ENCODE measurements around the gene FBXL2.

The FBXL2 gene, protein sequence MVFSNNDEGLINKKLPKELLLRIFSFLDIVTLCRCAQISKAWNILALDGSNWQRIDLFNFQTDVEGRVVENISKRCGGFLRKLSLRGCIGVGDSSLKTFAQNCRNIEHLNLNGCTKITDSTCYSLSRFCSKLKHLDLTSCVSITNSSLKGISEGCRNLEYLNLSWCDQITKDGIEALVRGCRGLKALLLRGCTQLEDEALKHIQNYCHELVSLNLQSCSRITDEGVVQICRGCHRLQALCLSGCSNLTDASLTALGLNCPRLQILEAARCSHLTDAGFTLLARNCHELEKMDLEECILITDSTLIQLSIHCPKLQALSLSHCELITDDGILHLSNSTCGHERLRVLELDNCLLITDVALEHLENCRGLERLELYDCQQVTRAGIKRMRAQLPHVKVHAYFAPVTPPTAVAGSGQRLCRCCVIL

DNA sequence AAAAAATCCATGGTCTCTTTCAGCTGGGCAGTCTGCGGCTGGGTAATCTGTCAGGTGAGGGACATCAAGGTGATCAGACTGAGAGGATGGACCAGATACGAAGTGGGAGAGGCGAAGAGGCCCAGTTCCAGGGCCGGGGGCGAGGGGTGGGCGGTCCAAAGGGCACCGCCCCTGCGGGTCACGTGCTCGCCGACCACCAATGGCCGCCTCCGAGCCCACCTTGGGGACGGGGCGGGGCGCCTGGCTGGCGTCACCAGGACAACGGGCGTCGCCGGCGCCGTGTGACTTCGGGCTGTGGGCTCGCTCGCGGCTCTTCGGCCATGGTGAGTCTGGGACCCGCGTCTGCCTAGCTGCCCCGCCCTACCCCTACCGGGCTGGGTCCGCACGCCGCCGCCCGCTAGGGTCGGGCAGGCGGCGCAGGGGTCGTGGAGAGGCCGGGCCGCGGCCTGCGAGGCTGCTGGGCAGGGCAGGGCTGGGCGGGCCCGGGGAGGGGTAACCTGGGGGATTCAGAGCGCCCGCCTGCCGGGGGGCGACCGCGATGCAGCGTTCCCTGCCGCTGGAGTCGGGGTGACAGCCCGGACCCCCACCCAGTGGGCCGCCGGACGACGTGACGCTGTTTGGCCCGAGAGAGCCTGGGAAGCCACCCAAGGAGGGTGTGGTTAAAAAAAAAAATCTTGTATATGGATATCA is at the start of gene FBXL2:
Gene FBXL2, plus strand, starts transcription at position 250 of the 690 bp plus-strand sequence. Its CDS starts 71 bp downstream, at position 321.
- H3K4me3 ChIP-seq (ENCODE audit: control insufficient read depth, low read depth, low read length), result peak within 1 kb of the TSS; percentile 66
- TF ChIP-seq, protein P1, sequence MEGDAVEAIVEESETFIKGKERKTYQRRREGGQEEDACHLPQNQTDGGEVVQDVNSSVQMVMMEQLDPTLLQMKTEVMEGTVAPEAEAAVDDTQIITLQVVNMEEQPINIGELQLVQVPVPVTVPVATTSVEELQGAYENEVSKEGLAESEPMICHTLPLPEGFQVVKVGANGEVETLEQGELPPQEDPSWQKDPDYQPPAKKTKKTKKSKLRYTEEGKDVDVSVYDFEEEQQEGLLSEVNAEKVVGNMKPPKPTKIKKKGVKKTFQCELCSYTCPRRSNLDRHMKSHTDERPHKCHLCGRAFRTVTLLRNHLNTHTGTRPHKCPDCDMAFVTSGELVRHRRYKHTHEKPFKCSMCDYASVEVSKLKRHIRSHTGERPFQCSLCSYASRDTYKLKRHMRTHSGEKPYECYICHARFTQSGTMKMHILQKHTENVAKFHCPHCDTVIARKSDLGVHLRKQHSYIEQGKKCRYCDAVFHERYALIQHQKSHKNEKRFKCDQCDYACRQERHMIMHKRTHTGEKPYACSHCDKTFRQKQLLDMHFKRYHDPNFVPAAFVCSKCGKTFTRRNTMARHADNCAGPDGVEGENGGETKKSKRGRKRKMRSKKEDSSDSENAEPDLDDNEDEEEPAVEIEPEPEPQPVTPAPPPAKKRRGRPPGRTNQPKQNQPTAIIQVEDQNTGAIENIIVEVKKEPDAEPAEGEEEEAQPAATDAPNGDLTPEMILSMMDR (conservative IDR thresholded peaks at IDR 0.05; ENCODE audit: control insufficient read depth, insufficient read depth, low read depth, low read length), result no peak
- peak; percentile 49 for DNase-seq (ENCODE audit: low read depth)

DNA sequence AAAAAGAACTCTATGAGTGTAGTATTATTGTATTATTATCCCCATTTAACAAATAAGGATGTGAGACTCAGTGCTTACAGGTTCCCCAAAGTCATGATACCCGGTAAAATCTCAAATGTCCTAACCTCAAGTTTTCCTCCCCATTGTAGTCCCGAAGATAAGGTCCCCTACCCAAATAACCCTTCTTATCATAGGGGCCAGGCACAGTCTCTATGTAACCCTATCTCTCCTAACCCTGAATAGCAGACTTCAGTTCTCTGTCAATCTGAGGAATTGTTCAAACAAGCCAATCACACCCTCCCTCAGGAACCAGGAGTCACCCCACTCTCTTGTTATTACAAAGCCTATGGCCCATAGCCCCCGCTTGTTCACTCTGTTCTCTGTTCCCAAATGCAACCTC is 48.2 kb upstream of the FBXL2 start:
- DNase-seq (ENCODE audit: low read depth), result no peak
- TF ChIP-seq, protein P1 (conservative IDR thresholded peaks at IDR 0.05; ENCODE audit: control insufficient read depth, insufficient read depth, low read depth, low read length), result no peak

DNA sequence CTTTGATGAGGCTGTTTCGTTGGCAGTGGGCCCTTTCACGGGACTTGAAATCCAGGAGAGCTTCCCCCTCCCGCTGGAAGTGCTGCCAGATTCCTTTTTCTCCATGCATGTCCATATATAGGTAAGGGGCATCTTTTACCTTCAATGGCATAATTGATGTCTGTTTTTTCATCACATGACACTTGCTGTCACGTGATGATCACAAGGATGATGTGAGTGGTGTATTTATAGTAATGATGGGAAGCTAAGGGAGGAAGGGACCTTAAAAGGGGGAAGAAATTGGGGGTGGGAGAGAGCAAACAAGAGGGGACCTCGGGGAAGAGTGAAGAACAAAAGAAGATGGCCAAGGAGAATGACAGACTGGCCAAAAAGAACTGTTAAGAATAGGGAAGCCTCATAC is 47.3 kb upstream of the FBXL2 start:
- no peak for DNase-seq (ENCODE audit: low read depth)
- H3K4me3 ChIP-seq (ENCODE audit: control insufficient read depth, low read depth, low read length), result no peak overlapping the region
- TF ChIP-seq, protein P1 (conservative IDR thresholded peaks at IDR 0.05; ENCODE audit: control insufficient read depth, insufficient read depth, low read depth, low read length), result no peak

More for the DNA sequence above, 48.2 kb upstream of the FBXL2 start:
- H3K4me3 ChIP-seq (ENCODE audit: control insufficient read depth, low read depth, low read length), result no peak overlapping the region

DNA sequence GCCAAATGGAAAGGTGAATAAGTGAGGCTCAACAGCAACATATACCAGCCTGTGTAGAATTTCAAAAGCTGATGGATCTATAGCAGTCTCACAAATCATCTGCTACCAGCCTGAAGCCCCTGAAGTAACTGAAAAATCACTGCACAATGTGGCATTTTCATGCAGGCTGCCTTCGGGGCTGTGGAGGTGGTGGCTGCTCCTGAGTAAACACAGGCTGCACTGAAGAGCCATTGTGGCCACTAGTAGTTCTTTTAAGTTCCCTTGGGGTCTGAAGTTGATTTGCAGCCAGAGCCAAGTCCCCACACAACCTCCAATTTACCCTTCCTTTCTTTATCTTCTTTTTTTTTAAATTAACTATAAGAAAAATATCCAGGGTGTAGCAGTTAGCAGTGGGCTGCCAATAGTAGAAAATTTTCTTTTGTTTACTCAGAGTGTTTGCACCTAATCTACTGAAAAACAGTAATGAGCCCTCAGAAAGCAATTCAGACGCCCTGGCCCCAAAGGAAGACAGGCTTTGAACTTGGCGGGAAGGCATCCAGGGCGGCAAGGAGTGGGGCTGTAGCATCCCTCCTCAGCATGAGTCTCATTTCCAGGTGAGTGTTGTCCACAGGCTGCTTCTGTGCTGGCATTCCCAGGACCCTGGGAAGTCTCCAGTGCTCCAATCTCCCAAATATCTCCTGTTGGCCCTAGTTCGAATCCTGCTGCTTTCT is 45.3 kb upstream of the FBXL2 start:
- no peak for DNase-seq (ENCODE audit: low read depth)
- H3K4me3 ChIP-seq (ENCODE audit: control insufficient read depth, low read depth, low read length), result no peak overlapping the region
- TF ChIP-seq, protein P1 (conservative IDR thresholded peaks at IDR 0.05; ENCODE audit: control insufficient read depth, insufficient read depth, low read depth, low read length), result no peak

DNA sequence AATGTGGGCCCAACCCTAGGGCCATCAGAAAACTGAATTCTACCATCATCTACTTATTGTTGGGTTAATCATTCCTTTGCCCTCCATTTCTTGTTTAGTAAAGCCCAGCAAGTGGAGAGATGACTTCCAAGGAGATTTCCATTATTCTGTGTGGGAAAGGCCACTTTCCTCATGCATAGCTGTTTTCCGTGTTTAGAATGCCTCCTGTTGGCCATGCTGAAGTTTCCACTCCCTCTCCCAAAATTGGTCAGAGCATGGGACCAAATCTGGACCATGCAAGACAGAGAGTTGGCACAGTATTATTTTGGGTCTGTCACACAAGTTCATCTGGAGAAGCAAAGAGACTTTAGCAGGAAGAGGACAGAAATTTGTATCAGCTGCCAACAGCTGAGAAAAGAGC is 43.4 kb upstream of the FBXL2 start:
- TF ChIP-seq, protein P1 (conservative IDR thresholded peaks at IDR 0.05; ENCODE audit: control insufficient read depth, insufficient read depth, low read depth, low read length), result no peak
- no peak for DNase-seq (ENCODE audit: low read depth)
- H3K4me3 ChIP-seq (ENCODE audit: control insufficient read depth, low read depth, low read length), result no peak overlapping the region

DNA sequence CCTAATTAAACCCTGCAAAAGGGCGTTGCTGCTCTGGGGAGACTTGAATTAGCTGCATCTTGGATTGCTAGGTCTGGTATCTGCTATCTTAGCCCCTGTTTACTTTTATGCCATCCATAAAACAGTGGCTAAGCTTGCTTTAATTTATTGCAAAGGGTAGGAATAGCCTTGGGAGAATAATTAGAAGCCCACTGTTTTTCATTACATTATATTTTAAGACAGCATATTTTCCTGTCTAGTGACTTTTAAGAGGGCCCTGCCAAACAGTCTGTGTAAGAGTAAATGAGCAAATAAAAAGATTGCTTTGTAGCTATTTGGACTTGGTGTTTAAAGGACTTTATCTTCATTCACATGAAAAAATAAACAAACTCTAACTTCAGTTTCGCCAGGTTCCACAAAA is 41.2 kb upstream of the FBXL2 start:
- no peak for DNase-seq (ENCODE audit: low read depth)
- no peak overlapping the region for H3K4me3 ChIP-seq (ENCODE audit: control insufficient read depth, low read depth, low read length)
- TF ChIP-seq, protein P1 (conservative IDR thresholded peaks at IDR 0.05; ENCODE audit: control insufficient read depth, insufficient read depth, low read depth, low read length), result no peak

All from fibroblast of mammary gland (primary cell).